OCI-LY3 (cell line): ENCODE data around the gene CD8B.

Experiments used
- H2AFZ ChIP-seq: fragments of 200-600, 300-600 bp; shearing (Covaris generic); 2 replicates; pipeline ENCODE4 v1.6.0; 2014; ENCODE audit warnings: antibody characterized with exemption, low read depth, low read length
- H3K27ac ChIP-seq: fragments of 200-600, 300-600 bp; sonication (generic); 2 replicates; pipeline ENCODE4 v1.5.1; 2014; ENCODE audit warnings: mild to moderate bottlenecking, low read length, moderate library complexity, mixed read lengths
- H3K27me3 ChIP-seq: fragments of 200-600, 300-600 bp; sonication (generic); 2 replicates; pipeline ENCODE4 v1.6.1; 2014; ENCODE audit warnings: low read depth, low read length, mixed read lengths
- H3K36me3 ChIP-seq: fragments of 200-600, 300-600 bp; sonication (generic); replicated peaks from 2 replicates; pipeline ENCODE3; 2014; ENCODE audit warnings: low read depth, low read length, mixed read lengths
- H3K4me1 ChIP-seq: fragments of 300-600, 200-600 bp; sonication (generic); 2 replicates; pipeline ENCODE4 v1.6.1; 2014; ENCODE audit warnings: low read length, mixed read lengths
- H3K4me2 ChIP-seq: fragments of 200-600, 300-600 bp; sonication (generic); 2 replicates; pipeline ENCODE4 v1.6.1; 2014; ENCODE audit warnings: low read length, mixed read lengths
- H3K4me3 ChIP-seq: fragments of 300-600, 200-600 bp; sonication (generic); 2 replicates; pipeline ENCODE4 v1.5.1; 2014; ENCODE audit warnings: antibody characterized with exemption, mild to moderate bottlenecking, low read length, moderate library complexity
- H3K79me2 ChIP-seq: fragments of 300-600, 200-600 bp; shearing (Covaris generic); 2 replicates; pipeline ENCODE4 v1.6.1; 2014; ENCODE audit warnings: mild to moderate bottlenecking, low read length, mixed read lengths
- H3K9ac ChIP-seq: fragments of 300-600, 200-600 bp; shearing (Covaris generic); 2 replicates; pipeline ENCODE4 v1.6.0; 2014; ENCODE audit warnings: mild to moderate bottlenecking, low read length, moderate library complexity
- H3K9me3 ChIP-seq: fragments of 200-600, 300-600 bp; shearing (Covaris generic); 2 replicates; pipeline ENCODE4 v1.6.1; 2014; ENCODE audit warnings: low read length, mixed read lengths; ENCODE audit not compliant: insufficient read depth
- H4K20me1 ChIP-seq: fragments of 200-600, 300-600 bp; sonication (generic); 2 replicates; pipeline ENCODE4 v1.6.1; 2016; ENCODE audit warnings: low read length, mixed read lengths; ENCODE audit not compliant: insufficient read depth
- CTCF ChIP-seq: fragments of 200-600, 300-600 bp; sonication (generic); IDR thresholded peaks from 2 replicates; pipeline ENCODE4 v1.5.1; 2014; ENCODE audit warnings: antibody characterized with exemption, low read length, low read depth
- EZH2phosphoT487 ChIP-seq: fragments of 200-600 bp; shearing (Covaris generic); IDR thresholded peaks from 2 replicates; pipeline ENCODE4 v1.6.1; 2018; ENCODE audit warnings: antibody characterized with exemption, mixed run types, low read depth

CD8B gene

DNA sequence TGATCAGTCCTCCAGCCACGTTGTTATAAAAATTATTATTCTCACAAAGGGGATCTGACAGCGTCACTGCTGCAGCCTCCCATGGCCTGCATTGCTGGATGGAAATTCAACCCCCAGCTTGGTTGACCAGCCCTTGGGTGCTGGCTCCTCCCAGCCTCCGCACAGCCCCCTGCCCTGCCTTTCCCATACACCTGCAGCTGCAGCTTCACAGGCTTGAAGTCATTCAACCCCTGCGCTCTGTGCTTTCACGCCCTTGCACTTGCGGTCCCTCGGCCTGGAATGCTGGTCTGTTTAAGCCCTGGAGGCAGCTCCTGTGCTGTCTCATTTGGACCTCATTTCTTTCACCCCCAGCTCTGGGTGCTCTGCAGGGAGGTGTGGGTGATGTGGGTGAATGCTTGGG is 70.1 kb downstream of the CD8B start:
- Histone ChIP-seq H3K27ac (no peak overlapping the region), H3K4me3 (no peak overlapping the region), H3K9me3 (peaks cover 8% of the 10 kb centered on the region), H3K79me2 (no peaks in the 10 kb centered on the region), H3K9ac (no peak overlapping the region), H3K4me1 (no peaks in the 10 kb centered on the region), H3K27me3 (peaks cover 6% of the 10 kb centered on the region), H4K20me1 (no peaks in the 10 kb centered on the region), H2AFZ (no peak overlapping the region), H3K4me2 (no peak overlapping the region), H3K36me3 (peaks cover 2% of the 10 kb centered on the region)
- TF ChIP-seq CTCF (no peak), EZH2phosphoT487 (no peak)

GRCh38 chr2:86790676-86791572 is 70.8 kb downstream of the CD8B start, which contains the start of gene CD8A:
CD8A (minus strand) TSS chr2:86790913; CDS start chr2:86790825, 88 bp downstream.
- no peaks in the 10 kb centered on the region for H3K36me3 ChIP-seq
- no peaks in the 10 kb centered on the region for H3K79me2 ChIP-seq
- H3K4me3 ChIP-seq = no peak within 1 kb of the TSS
- no peaks in the 10 kb centered on the region for H3K4me1 ChIP-seq
- H3K9ac ChIP-seq = no peak within 1 kb of the TSS
- H4K20me1 ChIP-seq = no peaks in the 10 kb centered on the region
- peaks cover 6% of the 10 kb centered on the region for H3K27me3 ChIP-seq
- no peak within 1 kb of the TSS for H3K4me2 ChIP-seq
- no peak within 1 kb of the TSS for H2AFZ ChIP-seq
- TF ChIP-seq CTCF (no peak), EZH2phosphoT487 (no peak)
- H3K9me3 ChIP-seq = peaks cover 2% of the 10 kb centered on the region
- H3K27ac ChIP-seq = no peak within 1 kb of the TSS

DNA sequence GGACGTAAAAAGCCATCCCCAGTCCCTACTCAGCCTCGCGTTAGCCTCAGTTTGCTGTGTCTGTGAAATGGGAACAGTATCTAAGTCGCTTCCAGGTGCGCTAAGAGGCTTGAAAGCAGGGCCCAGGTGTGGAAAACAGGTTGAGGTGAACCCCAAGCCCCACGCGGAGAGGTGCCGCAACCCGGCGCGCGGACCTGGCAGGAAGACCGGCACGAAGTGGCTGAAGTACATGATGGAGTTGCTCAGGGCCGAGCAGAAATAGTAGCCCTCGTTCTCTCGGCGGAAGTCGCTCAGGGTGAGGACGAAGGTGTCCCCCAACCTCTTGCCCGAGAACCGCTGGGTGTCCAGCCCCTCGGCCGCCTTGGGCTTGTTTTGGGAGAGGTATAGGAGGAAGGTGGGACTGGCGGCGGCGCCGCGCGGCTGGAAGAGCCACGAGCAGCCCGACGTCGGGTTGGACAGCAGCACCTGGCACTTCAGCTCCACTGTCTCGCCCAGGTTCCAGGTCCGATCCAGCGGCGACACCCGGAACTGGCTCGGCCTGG is 71.5 kb downstream of the CD8B start:
- Histone ChIP-seq H3K4me1 (no peaks in the 10 kb centered on the region), H3K36me3 (no peaks in the 10 kb centered on the region), H3K4me2 (no peak overlapping the region), H4K20me1 (no peaks in the 10 kb centered on the region), H3K4me3 (no peak overlapping the region), H3K27ac (no peak overlapping the region), H2AFZ (no peak overlapping the region), H3K27me3 (peaks cover 6% of the 10 kb centered on the region), H3K79me2 (no peaks in the 10 kb centered on the region), H3K9ac (no peak overlapping the region), H3K9me3 (no peaks in the 10 kb centered on the region)
- TF ChIP-seq CTCF (no peak), EZH2phosphoT487 (no peak)

DNA sequence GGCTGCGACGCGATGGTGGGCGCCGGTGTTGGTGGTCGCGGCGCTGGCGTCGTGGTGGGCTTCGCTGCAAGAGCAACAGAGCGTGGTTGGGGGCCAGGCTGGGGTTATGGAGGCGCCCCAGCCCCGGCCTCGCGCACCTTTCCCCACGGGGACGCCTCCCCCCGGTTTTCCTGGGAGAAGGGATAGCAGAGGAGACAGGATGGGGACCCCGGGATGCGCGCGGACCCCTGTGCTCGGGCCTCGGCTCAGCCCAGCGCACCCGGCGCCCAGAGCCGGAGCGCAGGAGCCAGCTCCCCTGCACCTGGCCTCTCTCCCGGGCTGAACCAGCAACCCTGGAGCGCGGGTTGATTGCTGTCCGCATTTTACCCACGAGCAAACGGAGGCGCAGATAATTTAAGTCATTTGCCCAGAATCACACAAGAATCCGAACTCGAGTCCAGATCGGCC is 72.0 kb downstream of the CD8B start:
- no peak overlapping the region for H3K4me2 ChIP-seq
- peaks cover 6% of the 10 kb centered on the region for H3K27me3 ChIP-seq
- no peak overlapping the region for H3K27ac ChIP-seq

More for the DNA sequence above, 72.0 kb downstream of the CD8B start:
- Histone ChIP-seq H3K9me3 (no peaks in the 10 kb centered on the region), H3K9ac (no peak overlapping the region), H3K36me3 (no peaks in the 10 kb centered on the region), H2AFZ (no peak overlapping the region), H4K20me1 (no peaks in the 10 kb centered on the region), H3K4me3 (no peak overlapping the region), H3K79me2 (no peaks in the 10 kb centered on the region), H3K4me1 (peaks cover 3% of the 10 kb centered on the region)
- TF ChIP-seq EZH2phosphoT487 (no peak), CTCF (no peak)
